Measurements from ENCODE around the gene ZMAT3. TPM values are rescaled to one million over a fixed set of nuclear protein-coding genes. Genes with fewer than 3 reads are reported as not detected.

The ZMAT3 gene
- total RNA-seq, 1 donor from 2014 or later = 48.0 TPM

DNA sequence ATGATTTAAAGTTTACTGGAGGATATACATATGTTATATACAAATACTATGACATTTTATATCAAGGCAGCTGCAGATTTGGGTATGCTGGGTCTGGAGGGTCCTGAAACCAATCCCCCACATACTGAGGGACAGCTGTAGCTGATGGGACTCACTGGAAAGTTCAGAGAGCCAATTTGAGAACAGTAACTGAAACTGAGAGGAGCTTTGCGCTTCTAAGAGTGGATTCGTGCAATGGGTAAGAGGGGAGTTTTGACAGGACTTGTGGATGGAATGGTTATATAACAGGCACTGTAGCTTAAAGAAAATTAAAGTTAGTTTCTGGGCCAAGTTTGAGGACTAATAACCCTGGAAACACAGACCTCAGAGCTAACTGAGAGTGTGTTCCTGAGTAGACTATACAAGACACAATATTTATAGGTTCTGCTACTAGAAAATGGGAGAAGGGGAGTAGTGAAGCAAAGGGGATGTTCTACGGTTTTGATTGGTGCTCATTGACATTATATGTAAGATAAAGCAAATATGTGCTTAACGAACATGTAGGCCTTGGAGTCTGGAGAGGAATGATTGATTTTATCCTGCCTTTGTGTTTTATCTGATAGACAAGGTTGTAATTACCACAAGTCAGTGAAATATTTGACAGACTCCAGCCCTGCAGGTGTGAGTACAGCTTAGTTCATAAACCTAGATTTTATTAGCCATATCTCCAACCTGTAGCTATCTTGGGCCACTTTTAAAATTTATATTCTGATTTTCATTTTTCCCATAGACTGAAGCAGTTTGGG lies 4.8 kb upstream of the ZMAT3 start:
- Mint-ChIP-seq H3K4me1 (peaks cover 2% of the 10 kb centered on the region), H3K27ac (no peak overlapping the region), H3K36me3 (no peaks in the 10 kb centered on the region), H3K27me3 (ENCODE audit: low read depth) (no peaks in the 10 kb centered on the region), H3K9me3 (no peaks in the 10 kb centered on the region), H3K4me3 (no peak overlapping the region)
- TF ChIP-seq, protein P1, sequence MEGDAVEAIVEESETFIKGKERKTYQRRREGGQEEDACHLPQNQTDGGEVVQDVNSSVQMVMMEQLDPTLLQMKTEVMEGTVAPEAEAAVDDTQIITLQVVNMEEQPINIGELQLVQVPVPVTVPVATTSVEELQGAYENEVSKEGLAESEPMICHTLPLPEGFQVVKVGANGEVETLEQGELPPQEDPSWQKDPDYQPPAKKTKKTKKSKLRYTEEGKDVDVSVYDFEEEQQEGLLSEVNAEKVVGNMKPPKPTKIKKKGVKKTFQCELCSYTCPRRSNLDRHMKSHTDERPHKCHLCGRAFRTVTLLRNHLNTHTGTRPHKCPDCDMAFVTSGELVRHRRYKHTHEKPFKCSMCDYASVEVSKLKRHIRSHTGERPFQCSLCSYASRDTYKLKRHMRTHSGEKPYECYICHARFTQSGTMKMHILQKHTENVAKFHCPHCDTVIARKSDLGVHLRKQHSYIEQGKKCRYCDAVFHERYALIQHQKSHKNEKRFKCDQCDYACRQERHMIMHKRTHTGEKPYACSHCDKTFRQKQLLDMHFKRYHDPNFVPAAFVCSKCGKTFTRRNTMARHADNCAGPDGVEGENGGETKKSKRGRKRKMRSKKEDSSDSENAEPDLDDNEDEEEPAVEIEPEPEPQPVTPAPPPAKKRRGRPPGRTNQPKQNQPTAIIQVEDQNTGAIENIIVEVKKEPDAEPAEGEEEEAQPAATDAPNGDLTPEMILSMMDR (IDR thresholded peaks at IDR 0.05; ENCODE audit: unreplicated experiment) = no peak
- no peak for DNase-seq (ENCODE audit: low spot score in 2 of 2, unreplicated experiment in 2 of 2)

DNA sequence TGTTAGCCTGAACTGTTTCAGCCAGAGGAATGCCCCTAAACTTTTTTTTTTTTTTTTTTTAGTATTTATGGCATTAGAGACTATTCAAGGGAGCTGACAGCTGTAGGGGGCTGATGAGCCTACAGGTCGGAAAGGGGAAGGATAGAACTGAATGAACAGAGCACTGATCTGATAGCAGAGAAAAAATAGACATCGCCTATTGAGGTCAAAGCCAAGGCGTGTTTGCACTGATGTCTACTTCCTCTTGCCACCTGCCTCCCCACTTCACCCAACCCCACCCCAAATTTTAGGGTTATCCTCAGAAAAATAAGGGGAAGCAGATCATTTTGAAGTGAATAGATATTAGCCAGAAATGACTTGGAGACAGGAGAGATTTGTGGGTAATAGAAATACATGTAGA lies 3.0 kb upstream of the ZMAT3 start:
- TF ChIP-seq, protein P1 (IDR thresholded peaks at IDR 0.05; ENCODE audit: unreplicated experiment) = no peak
- peaks cover 11% of the 10 kb centered on the region for H3K4me1 Mint-ChIP-seq
- no peak overlapping the region for H3K27ac Mint-ChIP-seq
- H3K27me3 Mint-ChIP-seq (ENCODE audit: low read depth) = no peaks in the 10 kb centered on the region
- no peak overlapping the region for H3K4me3 Mint-ChIP-seq
- no peak for DNase-seq (ENCODE audit: low spot score in 2 of 2, unreplicated experiment in 2 of 2)
- no peaks in the 10 kb centered on the region for H3K36me3 Mint-ChIP-seq
- H3K9me3 Mint-ChIP-seq = no peaks in the 10 kb centered on the region

DNA sequence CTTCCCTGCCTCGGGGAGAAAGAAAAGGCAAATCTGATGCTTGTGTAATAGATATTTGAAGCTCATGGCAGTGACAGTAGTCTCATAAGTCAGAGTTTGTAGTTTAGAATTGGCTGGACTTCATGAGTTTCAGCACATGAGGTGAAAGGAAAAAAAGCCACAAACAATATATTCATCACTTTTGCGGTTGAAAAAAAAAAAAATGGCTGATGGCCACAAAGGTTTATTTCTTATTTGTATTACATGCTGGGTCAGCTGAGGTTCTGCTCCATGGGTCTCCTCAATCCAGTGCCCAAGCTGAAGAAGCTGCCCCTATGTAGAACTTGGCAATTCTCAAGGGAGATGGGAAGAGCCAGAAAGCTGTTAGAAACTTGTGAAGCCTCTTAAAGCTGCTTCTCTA lies 2.2 kb upstream of the ZMAT3 start:
- H3K4me1 Mint-ChIP-seq = peaks cover 18% of the 10 kb centered on the region
- no peaks in the 10 kb centered on the region for H3K27me3 Mint-ChIP-seq (ENCODE audit: low read depth)
- no peak overlapping the region for H3K4me3 Mint-ChIP-seq
- TF ChIP-seq, protein P1 (IDR thresholded peaks at IDR 0.05; ENCODE audit: unreplicated experiment) = no peak
- H3K9me3 Mint-ChIP-seq = no peaks in the 10 kb centered on the region
- no peak for DNase-seq (ENCODE audit: low spot score in 2 of 2, unreplicated experiment in 2 of 2)
- H3K36me3 Mint-ChIP-seq = no peaks in the 10 kb centered on the region
- no peak overlapping the region for H3K27ac Mint-ChIP-seq

DNA sequence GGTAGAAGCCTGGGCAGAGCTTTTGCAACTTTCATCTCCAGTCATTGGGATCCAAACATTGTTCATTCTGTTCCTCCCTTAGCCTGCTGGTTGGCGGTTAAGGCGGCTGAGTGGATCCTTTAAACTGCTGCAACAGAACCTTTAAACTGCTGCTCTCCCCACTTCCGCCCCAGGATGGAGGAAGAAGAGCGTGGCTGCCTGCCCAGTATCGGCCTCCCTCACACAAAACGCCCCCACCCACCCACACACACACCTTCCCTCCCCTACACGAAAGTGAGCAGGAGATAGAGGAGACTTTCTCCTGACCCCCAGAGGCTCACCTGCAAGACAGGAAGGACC lies 460 bp upstream of the ZMAT3 start:
- Mint-ChIP-seq H3K27me3 (ENCODE audit: low read depth) (no peaks in the 10 kb centered on the region), H3K36me3 (peaks cover 7% of the 10 kb centered on the region), H3K27ac (peak overlapping the region; percentile 82), H3K4me1 (peaks cover 29% of the 10 kb centered on the region), H3K9me3 (no peaks in the 10 kb centered on the region), H3K4me3 (peak overlapping the region; percentile 98)
- TF ChIP-seq, protein P1 (IDR thresholded peaks at IDR 0.05; ENCODE audit: unreplicated experiment) = no peak
- no peak for DNase-seq (ENCODE audit: low spot score in 2 of 2, unreplicated experiment in 2 of 2)

DNA sequence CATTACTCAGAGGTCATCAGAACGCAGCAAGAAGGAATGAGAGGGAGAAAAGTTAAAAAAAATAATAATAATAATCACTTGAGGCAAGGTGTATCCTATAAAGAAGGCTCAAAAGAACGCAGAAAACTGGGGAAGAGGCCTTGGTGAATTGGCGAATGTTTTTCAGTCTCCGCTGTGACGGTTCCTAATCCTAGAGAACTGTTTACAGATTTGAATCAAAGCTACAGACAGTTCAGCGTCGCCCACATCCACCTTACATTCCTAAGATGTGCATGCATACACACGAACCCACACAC lies 634 bp downstream of the ZMAT3 start:
- Mint-ChIP-seq H3K27me3 (ENCODE audit: low read depth) (no peaks in the 10 kb centered on the region), H3K4me1 (peaks cover 27% of the 10 kb centered on the region), H3K4me3 (peak overlapping the region; percentile 98), H3K27ac (peak overlapping the region; percentile 94), H3K9me3 (no peaks in the 10 kb centered on the region), H3K36me3 (peaks cover 17% of the 10 kb centered on the region)
- no peak for DNase-seq (ENCODE audit: low spot score in 2 of 2, unreplicated experiment in 2 of 2)
- TF ChIP-seq, protein P1 (IDR thresholded peaks at IDR 0.05; ENCODE audit: unreplicated experiment) = no peak

Data from mesothelial cell of epicardium (in vitro differentiated cells).